Tibial nerve (tissue), 4 donors: ENCODE results near the gene ADGRL1. TPM values are rescaled to one million over a fixed set of nuclear protein-coding genes. Genes with fewer than 3 reads are reported as not detected.
A peak's percentile ranks its signal among the peaks of the same experiment; 100 is the strongest.
"Not testable (repeated sequence)": the region's sequence is repeated elsewhere in the genome, so short reads cannot be mapped to it uniquely, and the experiment has no call there.

Source experiments
- DNase-seq, 2 donors: peaks; one replicate each; pipeline ENCODE4 v3.0.0-alpha.2; 2019; ENCODE audit warnings: low spot score in 2 of 2
- H3K27ac ChIP-seq, 4 donors: fragments of 200-600 bp; sonication (generic) in 3 of 4; one replicate each; pipeline ENCODE4 v1.5.1; 2017 to 2019; ENCODE audit warnings: mild to moderate bottlenecking in 1 of 4
- H3K27me3 ChIP-seq, 2 donors: fragments of 200-600 bp; sonication (generic) in 1 of 2; one replicate each; pipeline versions ENCODE4 v1.5.1 to v1.6.0; 2017 to 2019
- H3K36me3 ChIP-seq, 3 donors: fragments of 200-600 bp; sonication (generic); one replicate each; pipeline ENCODE4 v1.5.1; 2018 to 2019
- H3K4me1 ChIP-seq, 4 donors: fragments of 200-600 bp; sonication (generic) in 3 of 4; one replicate each; pipeline ENCODE4 v1.5.1; 2017 to 2019
- H3K4me3 ChIP-seq, 4 donors: fragments of 200-600 bp; sonication (generic) in 3 of 4; one replicate each; pipeline ENCODE4 v1.5.1; 2017 to 2019; ENCODE audit warnings: mild to moderate bottlenecking in 1 of 4, moderate library complexity in 1 of 4
- H3K9me3 ChIP-seq, 4 donors: fragments of 200-600 bp; sonication (generic) in 3 of 4; one replicate each; pipeline ENCODE4 v1.5.1; 2017 to 2019
- EP300 ChIP-seq, 2 donors: sonication (generic); formaldehyde crosslinking; IDR thresholded peaks; one replicate each; pipeline ENCODE4 v1.6.1; 2017; ENCODE audit warnings: antibody characterized with exemption in 2 of 2, mild to moderate bottlenecking in 1 of 2
- POLR2A ChIP-seq, 2 donors: fragments of 450-650 bp; IDR thresholded peaks; one replicate each; pipeline ENCODE4 v1.6.1; 2017; ENCODE audit warnings: antibody characterized with exemption in 2 of 2, mild to moderate bottlenecking in 2 of 2, moderate library complexity in 2 of 2
- WGBS, 2 donors: methylation state at CpG; one replicate each; pipeline ENCODE4 v1.1.5; 2018; 5-methylcytosine and 5-hydroxymethylcytosine counted together
- total RNA-seq, 4 donors: library from RNA; depleted of rRNA; stranded (reverse); fragments of >200 nt; gene quantifications; one replicate each; pipeline ENCODE4 v1.1.0, GENCODE V29; 2016
- TF ChIP-seq, protein P1 (sequence below), 5 experiments: fragments of 200-600 bp in 3 of 5; fragments of 450-650 bp in 2 of 5; sonication (generic) in 3 of 5; IDR thresholded peaks; one replicate each; pipeline ENCODE4 v1.5.1; 2016 to 2019; ENCODE audit warnings: antibody characterized with exemption in 5 of 5, mild to moderate bottlenecking in 3 of 5, moderate library complexity in 2 of 5

ADGRL1 gene
- total RNA-seq, 4 donors from 2014 or later, result 8.0 to 17.5 (median 11.2) TPM

DNA sequence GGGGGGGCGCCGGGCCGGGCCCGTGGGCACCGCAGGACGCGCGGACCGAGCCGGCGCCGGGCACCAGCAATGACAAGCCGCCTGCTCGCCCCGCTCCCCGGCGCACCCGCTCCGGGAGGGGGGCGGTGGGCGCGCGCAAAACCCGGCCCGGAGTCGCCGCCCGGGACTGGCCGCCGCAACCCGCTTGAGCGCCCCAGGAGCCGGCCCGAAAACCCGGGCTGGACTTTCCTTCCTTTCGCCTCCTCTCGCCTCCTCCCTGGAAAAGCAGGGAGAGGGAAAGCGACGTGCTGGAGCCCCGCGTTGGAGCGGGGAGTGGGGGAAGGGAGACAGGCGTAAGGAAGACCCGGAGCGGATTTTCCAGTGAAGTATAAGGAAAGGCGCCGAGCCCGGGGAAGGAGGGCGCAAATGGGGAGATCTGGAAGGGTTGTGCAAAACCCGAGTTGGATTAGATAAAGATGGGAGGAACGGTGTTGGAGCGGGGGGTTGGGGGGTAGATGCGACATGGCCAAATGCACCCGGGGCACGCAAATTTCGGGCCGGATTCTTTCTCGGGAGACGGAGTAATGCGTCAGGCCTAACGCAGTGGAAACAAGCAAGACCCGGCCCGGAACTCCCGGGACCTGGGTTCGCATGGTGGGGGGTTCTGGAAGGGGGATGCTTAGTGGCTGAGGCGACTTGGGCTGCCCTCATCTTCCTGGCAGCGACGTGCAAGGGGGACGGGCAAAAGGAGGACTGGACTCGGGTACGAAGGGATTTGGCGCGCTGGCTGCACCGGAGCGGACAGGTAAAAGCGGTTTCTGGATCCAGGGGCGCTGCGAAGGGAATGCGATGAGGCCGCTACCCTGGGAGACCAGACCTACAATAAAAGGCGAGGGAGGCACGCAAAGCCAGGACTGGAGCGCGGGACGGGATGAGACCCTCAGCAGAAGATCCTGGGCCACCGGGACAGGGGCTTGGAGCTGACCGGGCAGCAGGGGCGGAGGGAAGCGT is 1.1 kb upstream of the ADGRL1 start:
- H3K9me3 ChIP-seq, H3K36me3 ChIP-seq: not testable (repeated sequence)
- Histone ChIP-seq H3K4me1 (peaks cover 0 to 41% (median 6%) of the 10 kb centered on the region in 4 donors), H3K27me3 (peaks cover 0 to 34% of the 10 kb centered on the region in 2 donors), H3K4me3 (peak overlapping the region; percentile 38 to 64 (median 50)), H3K27ac (peak overlapping the region in 3 of 4 donors; percentile 35 to 60 (median 53))
- 1% methylated on average over 67 to 80 of the region's 89 CpGs for WGBS, 2 donors
- TF ChIP-seq, protein P1, sequence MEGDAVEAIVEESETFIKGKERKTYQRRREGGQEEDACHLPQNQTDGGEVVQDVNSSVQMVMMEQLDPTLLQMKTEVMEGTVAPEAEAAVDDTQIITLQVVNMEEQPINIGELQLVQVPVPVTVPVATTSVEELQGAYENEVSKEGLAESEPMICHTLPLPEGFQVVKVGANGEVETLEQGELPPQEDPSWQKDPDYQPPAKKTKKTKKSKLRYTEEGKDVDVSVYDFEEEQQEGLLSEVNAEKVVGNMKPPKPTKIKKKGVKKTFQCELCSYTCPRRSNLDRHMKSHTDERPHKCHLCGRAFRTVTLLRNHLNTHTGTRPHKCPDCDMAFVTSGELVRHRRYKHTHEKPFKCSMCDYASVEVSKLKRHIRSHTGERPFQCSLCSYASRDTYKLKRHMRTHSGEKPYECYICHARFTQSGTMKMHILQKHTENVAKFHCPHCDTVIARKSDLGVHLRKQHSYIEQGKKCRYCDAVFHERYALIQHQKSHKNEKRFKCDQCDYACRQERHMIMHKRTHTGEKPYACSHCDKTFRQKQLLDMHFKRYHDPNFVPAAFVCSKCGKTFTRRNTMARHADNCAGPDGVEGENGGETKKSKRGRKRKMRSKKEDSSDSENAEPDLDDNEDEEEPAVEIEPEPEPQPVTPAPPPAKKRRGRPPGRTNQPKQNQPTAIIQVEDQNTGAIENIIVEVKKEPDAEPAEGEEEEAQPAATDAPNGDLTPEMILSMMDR (IDR thresholded peaks at IDR 0.05), result peak in 2 of 5 experiments; percentile 57 to 67
- TF ChIP-seq POLR2A (IDR thresholded peaks at IDR 0.05) (peak in 1 of 2 donors; percentile 88), EP300 (IDR thresholded peaks at IDR 0.05) (peak in 1 of 2 donors; percentile 46)
- DNase-seq, result peak; percentile 66 to 84

DNA sequence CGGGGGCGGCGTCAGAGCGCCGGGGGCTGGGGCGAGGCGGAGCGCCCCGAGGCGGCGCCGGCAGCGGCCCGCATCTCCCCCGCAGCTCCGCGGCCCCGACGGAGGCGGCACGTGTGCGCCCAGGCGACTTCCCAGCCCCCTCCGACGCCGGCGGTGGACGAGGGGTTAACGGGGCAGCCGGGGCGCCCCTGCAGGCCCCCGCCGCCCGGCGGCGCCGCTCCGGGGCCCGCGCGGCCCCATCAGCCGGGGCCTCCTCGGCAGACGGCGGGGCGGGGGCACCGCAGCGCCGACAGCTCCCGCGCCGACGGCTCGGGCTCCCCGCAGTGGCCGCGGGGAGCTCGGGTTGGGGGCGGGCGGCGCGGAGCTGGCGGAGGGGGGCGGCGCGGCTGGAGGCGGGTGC is 339 bp upstream of the ADGRL1 start:
- H3K27ac ChIP-seq, DNase-seq, H3K9me3 ChIP-seq, H3K36me3 ChIP-seq: not testable (repeated sequence)
- Histone ChIP-seq H3K4me3 (peak overlapping the region; percentile 35 to 60 (median 42)), H3K4me1 (peaks cover 0 to 43% (median 6%) of the 10 kb centered on the region in 4 donors), H3K27me3 (peaks cover 0 to 30% of the 10 kb centered on the region in 2 donors)
- WGBS, 2 donors, result 0 to 2% methylated on average over 13 of the region's 67 CpGs

DNA sequence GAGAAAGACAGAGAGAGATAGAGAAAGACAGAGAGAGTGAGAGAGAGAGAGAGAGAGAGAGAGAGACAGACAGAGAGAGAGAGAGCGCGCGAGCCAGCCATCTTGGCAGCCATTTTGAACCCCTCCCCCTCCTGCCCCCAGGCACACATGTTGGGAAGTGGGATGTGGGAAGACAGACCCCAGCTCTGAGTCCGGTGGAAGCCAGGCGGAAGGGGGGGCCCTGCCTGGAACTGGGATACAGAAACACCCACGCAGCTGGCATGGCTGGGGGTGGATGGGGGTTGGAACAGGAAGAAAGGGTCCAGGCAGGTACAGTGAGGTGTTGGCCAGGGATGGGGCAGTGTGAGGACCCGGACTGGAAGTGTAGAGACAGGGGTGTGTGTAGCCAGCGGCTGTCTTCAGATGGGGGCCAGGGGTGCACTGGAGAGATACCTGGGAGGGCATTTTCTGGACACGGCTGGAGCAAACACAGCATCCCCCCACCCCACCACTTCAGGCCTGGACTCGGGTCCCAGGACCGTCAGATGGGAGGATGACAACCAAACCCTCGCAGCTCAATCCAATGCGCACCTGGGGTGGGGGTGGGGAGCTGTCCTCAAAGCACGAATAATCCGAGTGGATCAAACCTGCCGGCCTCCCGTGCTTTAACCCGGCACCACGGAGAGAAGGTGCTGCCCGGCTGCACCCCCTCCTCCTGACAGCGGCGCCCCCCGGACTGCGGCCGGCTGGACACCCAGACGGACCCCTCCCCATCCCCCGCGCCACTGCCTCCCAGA is 1.1 kb downstream of the ADGRL1 start:
- H3K4me1 ChIP-seq, result peaks cover 0 to 48% (median 6%) of the 10 kb centered on the region in 4 donors
- 22 to 39% methylated on average over 8 to 17 of the region's 28 CpGs for WGBS, 2 donors

DNA sequence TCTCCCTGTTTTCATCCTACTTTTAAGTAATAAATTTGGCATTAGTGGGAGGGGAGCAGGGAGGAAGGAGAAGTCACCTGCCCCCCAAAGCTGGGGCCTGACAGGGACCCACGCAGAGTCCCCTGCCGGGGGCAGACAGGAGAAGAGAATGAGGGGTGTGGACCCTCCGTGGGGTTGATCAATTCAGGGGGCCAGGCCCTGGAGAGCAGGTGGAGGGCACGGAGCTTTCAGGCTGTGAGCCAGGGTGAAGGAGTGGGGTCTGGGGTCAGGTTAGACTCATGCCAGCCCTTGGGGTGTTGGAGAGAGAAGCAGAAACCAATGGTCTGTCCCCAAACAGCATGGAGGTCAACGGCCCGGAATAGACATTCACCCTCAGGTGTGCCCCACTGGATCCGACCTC is 1.8 kb downstream of the ADGRL1 start:
- H3K27me3 ChIP-seq, result peaks cover 0 to 19% of the 10 kb centered on the region in 2 donors
- 55 to 61% methylated on average over 7 of the region's 7 CpGs for WGBS, 2 donors
- H3K9me3 ChIP-seq, DNase-seq, H3K27ac ChIP-seq, H3K4me3 ChIP-seq, H3K36me3 ChIP-seq: not testable (repeated sequence)
- H3K4me1 ChIP-seq, result peaks cover 0 to 42% (median 6%) of the 10 kb centered on the region in 4 donors

More for the DNA sequence above, 1.1 kb downstream of the ADGRL1 start:
- Histone ChIP-seq H3K27me3 (peaks cover 0 to 26% of the 10 kb centered on the region in 2 donors), H3K4me3 (peak overlapping the region; percentile 35 to 60 (median 42))
- not testable (repeated sequence) for DNase-seq, H3K36me3 ChIP-seq, H3K9me3 ChIP-seq, H3K27ac ChIP-seq

DNA sequence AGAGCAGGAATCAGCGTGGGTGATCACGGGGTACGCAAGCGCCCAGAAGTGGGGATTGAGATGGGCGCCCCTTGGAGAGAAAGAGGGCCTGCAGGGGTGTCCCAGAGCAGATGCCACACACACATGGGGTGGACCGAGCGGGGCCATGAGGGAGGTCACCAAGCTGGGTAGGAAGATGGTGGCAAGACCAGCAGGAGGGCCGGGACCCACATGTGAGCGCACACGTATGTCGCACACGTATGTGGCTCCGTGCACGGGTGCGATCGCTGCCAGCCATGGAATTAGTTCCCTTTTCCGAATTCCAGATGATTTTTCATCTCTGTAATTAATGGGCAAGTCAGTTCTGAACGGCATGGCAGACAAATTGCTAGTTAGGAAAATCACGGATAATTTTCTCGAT is 2.2 kb downstream of the ADGRL1 start:
- not testable (repeated sequence) for H3K27ac ChIP-seq, H3K4me3 ChIP-seq, H3K36me3 ChIP-seq, H3K9me3 ChIP-seq, DNase-seq
- WGBS, 2 donors, result 78 to 82% methylated on average over 20 of the region's 20 CpGs
- H3K4me1 ChIP-seq, result peaks cover 0 to 42% (median 6%) of the 10 kb centered on the region in 4 donors
- H3K27me3 ChIP-seq, result peaks cover 0 to 16% of the 10 kb centered on the region in 2 donors

DNA sequence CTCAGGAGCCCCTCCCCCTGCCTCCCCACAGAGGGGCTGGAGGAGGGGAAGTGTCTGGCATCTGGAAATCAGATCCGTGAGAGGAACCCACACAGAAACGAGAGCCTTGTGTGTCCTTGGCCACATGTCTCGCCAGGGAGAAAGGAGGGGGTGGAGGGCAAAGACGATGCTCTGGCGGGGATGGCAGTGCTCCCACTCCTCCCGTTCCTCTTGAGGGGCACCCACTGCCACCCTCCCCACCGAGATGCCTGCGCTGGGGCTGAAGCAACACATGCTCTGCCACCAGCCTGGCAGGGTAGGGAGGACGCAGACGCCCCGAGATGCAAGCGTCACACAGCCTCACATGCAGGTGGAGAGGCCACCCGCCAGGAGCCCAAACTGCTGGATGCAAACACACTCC is 2.8 kb downstream of the ADGRL1 start:
- no peaks in the 10 kb centered on the region for H3K36me3 ChIP-seq
- DNase-seq, result no peak
- no peaks in the 10 kb centered on the region for H3K9me3 ChIP-seq
- no peak overlapping the region for H3K27ac ChIP-seq
- no peak overlapping the region for H3K4me3 ChIP-seq
- WGBS, 2 donors, result 54% methylated on average over 12 of the region's 13 CpGs; no CpG with 5 or more reads in 1 of the 2 donors
- peaks cover 0 to 16% of the 10 kb centered on the region in 2 donors for H3K27me3 ChIP-seq
- H3K4me1 ChIP-seq, result peaks cover 0 to 41% (median 6%) of the 10 kb centered on the region in 4 donors
- TF ChIP-seq POLR2A (IDR thresholded peaks at IDR 0.05) (no peak), EP300 (IDR thresholded peaks at IDR 0.05) (no peak)
- TF ChIP-seq, protein P1 (IDR thresholded peaks at IDR 0.05), result no peak

DNA sequence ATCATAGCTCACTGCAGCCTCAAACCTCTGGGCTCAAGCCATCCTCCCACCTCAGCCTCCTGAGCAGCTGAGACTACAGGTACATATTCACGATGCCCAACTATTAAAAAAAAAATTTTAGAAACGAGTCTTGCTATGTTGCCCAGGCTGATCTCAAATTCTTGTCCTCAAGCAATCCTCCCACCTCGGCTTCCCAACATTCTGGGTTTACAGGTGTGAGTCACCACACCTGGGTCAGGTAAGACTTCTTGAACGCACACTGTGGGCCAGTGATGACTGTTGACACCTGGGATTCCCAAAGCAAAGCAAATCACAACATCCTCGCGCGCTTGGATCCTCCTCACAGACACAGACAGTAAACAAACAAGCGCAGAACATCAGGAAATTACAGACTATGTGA is 4.5 kb downstream of the ADGRL1 start:
- H3K4me1 ChIP-seq, result peaks cover 0 to 31% (median 2%) of the 10 kb centered on the region in 4 donors
- not testable (repeated sequence) for H3K36me3 ChIP-seq, H3K27me3 ChIP-seq, H3K4me3 ChIP-seq, H3K9me3 ChIP-seq, DNase-seq, H3K27ac ChIP-seq
- 76 to 80% methylated on average over 8 of the region's 8 CpGs for WGBS, 2 donors
